ENCODE measurements around the gene SH2B3.
"Not testable (repeated sequence)": the region's sequence is repeated elsewhere in the genome, so short reads cannot be mapped to it uniquely, and the experiment has no call there.

SH2B3 gene

DNA sequence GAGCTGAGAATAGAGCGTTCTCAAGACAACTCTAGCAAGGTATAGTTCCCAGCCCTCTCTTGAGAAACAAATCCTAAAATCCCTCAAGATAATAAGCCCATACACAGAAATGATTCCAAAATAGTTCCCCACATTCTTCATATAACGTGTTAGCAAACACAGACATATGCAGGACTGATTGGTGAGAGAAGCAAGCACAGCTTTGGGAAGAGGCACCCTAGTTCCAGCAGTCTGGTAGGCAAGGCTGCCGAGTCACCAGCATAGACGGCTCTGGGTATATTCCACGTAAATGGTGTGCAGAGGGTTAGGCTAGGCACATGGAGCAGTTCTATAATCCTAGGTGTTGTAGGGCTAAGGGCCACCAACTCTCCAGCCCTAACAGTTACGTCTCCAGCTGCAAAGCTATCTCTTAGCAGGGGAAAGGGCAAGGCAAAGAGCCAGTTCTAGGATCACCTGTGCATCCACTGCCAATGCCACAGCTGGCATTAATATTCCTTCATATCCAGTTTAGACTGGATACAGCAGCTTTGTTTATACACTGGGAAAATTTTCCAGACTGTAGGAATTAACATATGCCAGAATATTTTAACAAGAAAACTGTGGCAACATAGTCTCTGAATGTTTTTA lies 52.9 kb downstream of the SH2B3 start:
- H3K27ac ChIP-seq, result no peak overlapping the region
- H3K79me2 ChIP-seq, result peaks cover 5% of the 10 kb centered on the region
- no peaks in the 10 kb centered on the region for H3K36me3 ChIP-seq (ENCODE audit: control insufficient read depth, insufficient read depth, low read length)
- TF ChIP-seq, protein P1, sequence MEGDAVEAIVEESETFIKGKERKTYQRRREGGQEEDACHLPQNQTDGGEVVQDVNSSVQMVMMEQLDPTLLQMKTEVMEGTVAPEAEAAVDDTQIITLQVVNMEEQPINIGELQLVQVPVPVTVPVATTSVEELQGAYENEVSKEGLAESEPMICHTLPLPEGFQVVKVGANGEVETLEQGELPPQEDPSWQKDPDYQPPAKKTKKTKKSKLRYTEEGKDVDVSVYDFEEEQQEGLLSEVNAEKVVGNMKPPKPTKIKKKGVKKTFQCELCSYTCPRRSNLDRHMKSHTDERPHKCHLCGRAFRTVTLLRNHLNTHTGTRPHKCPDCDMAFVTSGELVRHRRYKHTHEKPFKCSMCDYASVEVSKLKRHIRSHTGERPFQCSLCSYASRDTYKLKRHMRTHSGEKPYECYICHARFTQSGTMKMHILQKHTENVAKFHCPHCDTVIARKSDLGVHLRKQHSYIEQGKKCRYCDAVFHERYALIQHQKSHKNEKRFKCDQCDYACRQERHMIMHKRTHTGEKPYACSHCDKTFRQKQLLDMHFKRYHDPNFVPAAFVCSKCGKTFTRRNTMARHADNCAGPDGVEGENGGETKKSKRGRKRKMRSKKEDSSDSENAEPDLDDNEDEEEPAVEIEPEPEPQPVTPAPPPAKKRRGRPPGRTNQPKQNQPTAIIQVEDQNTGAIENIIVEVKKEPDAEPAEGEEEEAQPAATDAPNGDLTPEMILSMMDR (IDR thresholded peaks at IDR 0.05), result no peak
- no peak overlapping the region for H2AFZ ChIP-seq
- H3K4me2 ChIP-seq (ENCODE audit: low read length), result no peak overlapping the region
- H3K27me3 ChIP-seq (ENCODE audit: control insufficient read depth, insufficient read depth, low read length), result no peaks in the 10 kb centered on the region
- no peaks in the 10 kb centered on the region for H3K9me3 ChIP-seq (ENCODE audit: control insufficient read depth, low read length)
- no peak overlapping the region for H3K9ac ChIP-seq
- H3K4me1 ChIP-seq, result no peaks in the 10 kb centered on the region
- H3K4me3 ChIP-seq (ENCODE audit: low read depth, low read length), result no peak overlapping the region

DNA sequence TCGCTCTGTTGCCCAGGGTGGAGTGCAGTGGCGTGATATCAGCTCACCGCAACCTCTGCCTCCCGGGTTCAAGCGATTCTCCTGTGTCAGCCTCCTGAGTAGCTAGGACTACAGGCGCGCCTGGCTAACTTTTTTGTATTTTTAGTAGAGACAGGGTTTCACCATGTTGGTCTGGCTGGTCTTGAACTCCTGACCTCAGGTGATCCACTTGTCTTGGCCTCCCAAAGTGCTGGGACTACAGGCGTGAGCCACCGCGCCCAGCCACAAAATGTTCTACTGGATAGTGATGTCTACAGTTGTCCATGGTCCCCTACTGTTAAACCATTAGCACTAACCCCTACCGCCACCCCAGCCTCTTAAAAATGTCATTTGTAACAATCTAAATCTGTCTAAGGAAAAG lies 54.4 kb downstream of the SH2B3 start:
- not testable (repeated sequence) for H3K79me2 ChIP-seq; H3K27ac ChIP-seq; H2AFZ ChIP-seq; H3K4me2 ChIP-seq (ENCODE audit: low read length); H3K4me1 ChIP-seq; H3K36me3 ChIP-seq (ENCODE audit: control insufficient read depth, insufficient read depth, low read length); H3K9ac ChIP-seq; H3K4me3 ChIP-seq (ENCODE audit: low read depth, low read length); H3K9me3 ChIP-seq (ENCODE audit: control insufficient read depth, low read length); H3K27me3 ChIP-seq (ENCODE audit: control insufficient read depth, insufficient read depth, low read length)

DNA sequence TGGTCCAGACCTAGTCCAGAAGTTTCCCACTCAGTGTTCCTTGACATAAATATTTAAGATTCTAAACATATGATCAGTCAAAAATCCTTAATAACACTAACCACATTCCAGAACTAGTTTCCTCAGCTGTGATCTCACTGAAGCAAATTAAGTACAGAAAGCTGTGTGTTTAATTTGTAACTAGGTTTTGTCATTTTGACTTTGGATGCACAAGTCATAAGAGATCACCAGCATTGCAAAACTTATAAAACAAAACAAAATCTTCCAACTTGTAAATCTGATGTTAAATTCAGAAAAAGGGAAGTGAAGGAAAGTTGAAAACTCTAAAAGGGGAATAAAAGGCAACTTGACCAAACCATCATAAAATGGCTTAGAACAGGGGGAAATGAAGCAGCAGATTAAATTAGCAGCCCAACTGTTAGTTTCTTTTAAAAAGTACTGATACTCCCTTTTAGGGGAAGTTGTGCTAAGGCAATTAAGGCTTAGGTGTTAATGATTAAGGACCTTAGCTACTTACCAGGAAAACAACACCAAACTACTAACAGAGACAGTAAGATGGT lies 56.6 kb downstream of the SH2B3 start:
- Histone ChIP-seq H3K4me2 (ENCODE audit: low read length) (no peak overlapping the region), H3K36me3 (ENCODE audit: control insufficient read depth, insufficient read depth, low read length) (no peaks in the 10 kb centered on the region), H3K79me2 (peaks cover 5% of the 10 kb centered on the region), H3K9ac (no peak overlapping the region), H3K27me3 (ENCODE audit: control insufficient read depth, insufficient read depth, low read length) (no peaks in the 10 kb centered on the region), H3K9me3 (ENCODE audit: control insufficient read depth, low read length) (no peaks in the 10 kb centered on the region), H2AFZ (no peak overlapping the region), H3K4me1 (no peaks in the 10 kb centered on the region), H3K4me3 (ENCODE audit: low read depth, low read length) (no peak overlapping the region), H3K27ac (no peak overlapping the region)
- TF ChIP-seq, protein P1 (IDR thresholded peaks at IDR 0.05), result no peak

DNA sequence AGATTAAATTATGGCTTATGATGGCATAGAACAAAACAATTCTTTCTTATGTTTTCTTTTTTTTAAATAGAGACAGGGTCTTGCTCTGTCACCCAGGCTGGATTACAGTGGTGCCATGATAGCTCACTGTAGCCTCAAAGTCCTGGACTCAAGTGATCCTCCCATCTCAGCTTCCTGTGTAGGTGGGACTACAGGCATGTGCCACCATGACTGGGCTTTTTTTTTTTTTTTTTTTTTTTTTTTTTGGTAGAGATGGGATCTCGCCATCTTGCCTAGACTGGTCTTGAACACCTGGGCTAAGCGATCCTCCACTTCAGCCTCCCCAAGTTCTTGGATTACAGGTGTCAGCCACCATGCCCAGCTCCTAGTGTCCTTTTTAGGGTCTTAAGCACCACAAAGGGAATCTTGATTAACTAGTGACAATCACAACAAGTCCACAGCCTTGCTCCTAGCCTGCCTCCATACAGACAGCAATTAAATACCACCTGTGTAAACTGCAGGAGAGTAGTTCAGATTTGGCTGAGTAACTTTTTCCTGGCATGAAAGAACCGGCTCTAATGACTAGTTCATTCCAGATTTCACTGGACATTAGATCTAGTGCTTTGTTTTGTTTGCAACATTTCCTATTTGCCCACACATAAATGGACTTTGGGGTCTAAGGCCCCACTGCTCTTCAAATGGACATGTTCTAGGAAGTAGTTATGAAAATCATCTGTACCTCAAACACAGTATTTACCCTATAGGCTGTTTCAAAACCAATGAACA lies 61.6 kb downstream of the SH2B3 start:
- Histone ChIP-seq H3K27ac (no peak overlapping the region), H2AFZ (no peak overlapping the region), H3K9me3 (ENCODE audit: control insufficient read depth, low read length) (no peaks in the 10 kb centered on the region), H3K27me3 (ENCODE audit: control insufficient read depth, insufficient read depth, low read length) (no peaks in the 10 kb centered on the region), H3K4me2 (ENCODE audit: low read length) (no peak overlapping the region), H3K36me3 (ENCODE audit: control insufficient read depth, insufficient read depth, low read length) (no peaks in the 10 kb centered on the region), H3K4me3 (ENCODE audit: low read depth, low read length) (no peak overlapping the region), H3K9ac (no peak overlapping the region), H3K4me1 (no peaks in the 10 kb centered on the region), H3K79me2 (peaks cover 3% of the 10 kb centered on the region)
- TF ChIP-seq, protein P1 (IDR thresholded peaks at IDR 0.05), result no peak

DNA sequence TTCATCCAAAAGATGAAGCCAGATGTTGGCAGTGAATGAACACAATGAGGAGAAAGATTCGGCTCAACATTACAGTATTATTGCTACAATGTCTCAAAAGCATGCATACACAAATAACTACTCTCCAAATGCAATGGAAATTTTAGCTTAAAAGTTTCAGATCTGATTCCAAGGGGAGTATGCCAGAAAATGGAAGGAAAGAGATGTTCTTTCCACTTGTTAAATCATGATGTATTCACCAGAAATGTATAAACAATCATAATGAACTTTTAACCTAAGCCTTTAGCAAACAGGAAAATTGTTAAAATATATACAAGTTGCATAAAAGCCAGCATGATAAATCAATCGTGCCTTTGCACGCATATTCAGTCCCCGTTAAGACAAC lies 62.1 kb downstream of the SH2B3 start:
- no peaks in the 10 kb centered on the region for H3K27me3 ChIP-seq (ENCODE audit: control insufficient read depth, insufficient read depth, low read length)
- peaks cover 3% of the 10 kb centered on the region for H3K79me2 ChIP-seq
- no peak overlapping the region for H3K4me2 ChIP-seq (ENCODE audit: low read length)
- no peak overlapping the region for H3K27ac ChIP-seq
- H3K9me3 ChIP-seq (ENCODE audit: control insufficient read depth, low read length), result no peaks in the 10 kb centered on the region
- TF ChIP-seq, protein P1 (IDR thresholded peaks at IDR 0.05), result no peak
- H2AFZ ChIP-seq, result no peak overlapping the region
- no peaks in the 10 kb centered on the region for H3K36me3 ChIP-seq (ENCODE audit: control insufficient read depth, insufficient read depth, low read length)
- H3K4me3 ChIP-seq (ENCODE audit: low read depth, low read length), result no peak overlapping the region
- H3K4me1 ChIP-seq, result no peaks in the 10 kb centered on the region
- no peak overlapping the region for H3K9ac ChIP-seq

Measured in parathyroid adenoma (tissue), 2 donors.